ENCODE measurements around the gene MOV10.

MOV10 gene

DNA sequence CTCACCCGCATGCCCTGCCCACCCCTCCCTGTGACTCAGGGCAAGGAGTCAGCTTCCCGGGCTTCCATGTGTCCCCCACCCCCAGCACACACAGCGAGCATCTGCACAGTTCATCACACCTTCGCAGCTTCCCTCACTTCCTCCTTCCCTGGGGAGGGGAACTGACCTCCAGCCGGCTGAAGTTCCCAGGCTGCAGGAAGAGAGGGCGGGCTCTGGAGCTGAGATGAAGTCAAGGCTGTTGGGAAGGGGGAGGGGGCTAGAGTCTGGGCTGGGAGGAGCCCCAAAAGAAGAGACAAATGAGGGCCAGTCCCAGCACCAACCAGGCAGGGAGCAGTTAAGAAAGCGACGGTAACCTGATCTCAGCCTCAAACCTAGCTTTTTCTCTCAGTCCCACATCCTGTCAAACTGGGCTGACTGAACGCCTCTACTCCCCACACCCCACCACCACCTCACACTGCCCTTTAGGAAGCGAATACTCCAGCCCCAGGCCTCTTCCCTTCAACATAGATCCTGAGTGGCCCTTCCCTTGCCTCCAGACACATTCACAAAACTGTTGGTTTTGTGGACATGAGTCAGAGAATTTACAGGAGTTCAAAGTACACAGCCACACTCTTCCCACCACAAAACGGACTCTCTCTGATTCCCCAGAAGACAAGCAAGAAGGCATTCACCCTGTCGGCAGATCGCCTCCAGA is 30.6 kb downstream of the MOV10 start:
- no peaks in the 10 kb centered on the region for H3K9me3 ChIP-seq (ENCODE audit: control insufficient read depth, insufficient read depth, low read depth, low read length)
- peaks cover 17% of the 10 kb centered on the region for H3K4me1 ChIP-seq (ENCODE audit: control insufficient read depth, insufficient read depth, low read length)
- peak overlapping the region; percentile 79 for H3K27ac ChIP-seq (ENCODE audit: extremely low read depth, low read depth, low read length)
- CTCF ChIA-PET, result interaction anchor here (0.7 to 2.1 kb wide), 7 partner anchors 31 to 368 kb away, joined by 3 to 5 read pairs (median 5); partner anchors contain the start of genes LRIG2 and MOV10
- POLR2A ChIA-PET, result interaction anchor here (0.5 to 9.8 kb wide), 12 partner anchors 9 to 314 kb away, joined by 3 to 91 read pairs (median 4); partner anchors contain the start of genes CAPZA1, CTTNBP2NL, MOV10 and PPM1J
- H3K36me3 ChIP-seq (ENCODE audit: control insufficient read depth in 2 of 2, insufficient read depth in 1 of 2, low read length in 2 of 2), result peaks cover 0 to 39% of the 10 kb centered on the region in 2 experiments; a peak in 1 of 3 replicates
- H3K4me3 ChIP-seq (ENCODE audit: low read depth, low read length), result peak overlapping the region; percentile 80
- TF ChIP-seq, protein P1, sequence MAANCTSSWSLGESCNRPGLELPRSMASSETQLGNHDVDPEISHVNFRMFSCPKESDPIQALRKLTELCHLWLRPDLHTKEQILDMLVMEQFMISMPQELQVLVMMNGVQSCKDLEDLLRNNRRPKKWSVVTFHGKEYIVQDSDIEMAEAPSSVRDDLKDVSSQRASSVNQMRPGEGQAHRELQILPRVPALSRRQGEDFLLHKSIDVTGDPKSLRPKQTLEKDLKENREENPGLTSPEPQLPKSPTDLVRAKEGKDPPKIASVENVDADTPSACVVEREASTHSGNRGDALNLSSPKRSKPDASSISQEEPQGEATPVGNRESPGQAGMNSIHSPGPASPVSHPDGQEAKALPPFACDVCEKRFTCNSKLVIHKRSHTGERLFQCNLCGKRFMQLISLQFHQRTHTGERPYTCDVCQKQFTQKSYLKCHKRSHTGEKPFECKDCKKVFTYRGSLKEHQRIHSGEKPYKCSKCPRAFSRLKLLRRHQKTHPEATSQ (tag by site-specific recombination; IDR thresholded peaks at IDR 0.05), result no peak
- no peak for TF ChIP-seq ZNF843 (tag by site-specific recombination; IDR thresholded peaks at IDR 0.05)
- TF ChIP-seq OVOL3 (tag by site-specific recombination; IDR thresholded peaks at IDR 0.05), result no peak
- no peak for TF ChIP-seq YY1 (tag by site-specific recombination; IDR thresholded peaks at IDR 0.05)
- TF ChIP-seq ZBTB20 (tag by site-specific recombination; IDR thresholded peaks at IDR 0.05), result peak; percentile 78
- peak; percentile 69 for TF ChIP-seq ZBTB17 (tag by site-specific recombination; IDR thresholded peaks at IDR 0.05)
- peak; percentile 96 for TF ChIP-seq IKZF3 (tag by site-specific recombination; IDR thresholded peaks at IDR 0.05)
- no peak for TF ChIP-seq ZNF24 (tag by site-specific recombination; IDR thresholded peaks at IDR 0.05)
- TF ChIP-seq SETDB1 (IDR thresholded peaks at IDR 0.05; ENCODE audit: insufficient read length, low read length), result no peak
- TF ChIP-seq ZNF558 (tag by site-specific recombination; IDR thresholded peaks at IDR 0.05), result no peak
- TF ChIP-seq ZNF76 (tag by site-specific recombination; IDR thresholded peaks at IDR 0.05; ENCODE audit: borderline replicate concordance, low read depth), result peak; percentile 72; the same call in 1 of the 2 replicates
- no peak for TF ChIP-seq RBAK (tag by site-specific recombination; IDR thresholded peaks at IDR 0.05)
- TF ChIP-seq ZNF140 (tag by site-specific recombination; IDR thresholded peaks at IDR 0.05), result no peak
- TF ChIP-seq ZBTB1 (tag by site-specific recombination; IDR thresholded peaks at IDR 0.05), result no peak
- TF ChIP-seq FEZF1 (tag by site-specific recombination; IDR thresholded peaks at IDR 0.05), result no peak
- TF ChIP-seq, protein P2, sequence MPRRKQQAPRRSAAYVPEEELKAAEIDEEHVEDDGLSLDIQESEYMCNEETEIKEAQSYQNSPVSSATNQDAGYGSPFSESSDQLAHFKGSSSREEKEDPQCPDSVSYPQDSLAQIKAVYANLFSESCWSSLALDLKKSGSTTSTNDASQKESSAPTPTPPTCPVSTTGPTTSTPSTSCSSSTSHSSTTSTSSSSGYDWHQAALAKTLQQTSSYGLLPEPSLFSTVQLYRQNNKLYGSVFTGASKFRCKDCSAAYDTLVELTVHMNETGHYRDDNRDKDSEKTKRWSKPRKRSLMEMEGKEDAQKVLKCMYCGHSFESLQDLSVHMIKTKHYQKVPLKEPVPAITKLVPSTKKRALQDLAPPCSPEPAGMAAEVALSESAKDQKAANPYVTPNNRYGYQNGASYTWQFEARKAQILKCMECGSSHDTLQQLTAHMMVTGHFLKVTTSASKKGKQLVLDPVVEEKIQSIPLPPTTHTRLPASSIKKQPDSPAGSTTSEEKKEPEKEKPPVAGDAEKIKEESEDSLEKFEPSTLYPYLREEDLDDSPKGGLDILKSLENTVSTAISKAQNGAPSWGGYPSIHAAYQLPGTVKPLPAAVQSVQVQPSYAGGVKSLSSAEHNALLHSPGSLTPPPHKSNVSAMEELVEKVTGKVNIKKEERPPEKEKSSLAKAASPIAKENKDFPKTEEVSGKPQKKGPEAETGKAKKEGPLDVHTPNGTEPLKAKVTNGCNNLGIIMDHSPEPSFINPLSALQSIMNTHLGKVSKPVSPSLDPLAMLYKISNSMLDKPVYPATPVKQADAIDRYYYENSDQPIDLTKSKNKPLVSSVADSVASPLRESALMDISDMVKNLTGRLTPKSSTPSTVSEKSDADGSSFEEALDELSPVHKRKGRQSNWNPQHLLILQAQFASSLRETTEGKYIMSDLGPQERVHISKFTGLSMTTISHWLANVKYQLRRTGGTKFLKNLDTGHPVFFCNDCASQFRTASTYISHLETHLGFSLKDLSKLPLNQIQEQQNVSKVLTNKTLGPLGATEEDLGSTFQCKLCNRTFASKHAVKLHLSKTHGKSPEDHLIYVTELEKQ (tag by site-specific recombination; IDR thresholded peaks at IDR 0.05; ENCODE audit: borderline replicate concordance), result no peak
- TF ChIP-seq ZNF48 (tag by site-specific recombination; IDR thresholded peaks at IDR 0.05), result no peak
- TF ChIP-seq ZNF629 (tag by site-specific recombination; IDR thresholded peaks at IDR 0.05), result peak; percentile 65
- TF ChIP-seq ZNF423 (tag by site-specific recombination; IDR thresholded peaks at IDR 0.05), result no peak
- no peak for TF ChIP-seq ZNF174 (tag by site-specific recombination; IDR thresholded peaks at IDR 0.05)
- TF ChIP-seq ZNF654 (tag by site-specific recombination; IDR thresholded peaks at IDR 0.05; ENCODE audit: low read depth), result no peak
- TF ChIP-seq ZNF211 (tag by site-specific recombination; IDR thresholded peaks at IDR 0.05; ENCODE audit: low read depth), result no peak
- TF ChIP-seq ZNF548 (tag by site-specific recombination; IDR thresholded peaks at IDR 0.05), result no peak
- no peak for TF ChIP-seq ZNF792 (tag by site-specific recombination; IDR thresholded peaks at IDR 0.05)
- TF ChIP-seq KLF16 (tag by site-specific recombination; IDR thresholded peaks at IDR 0.05), result no peak
- peak; percentile 55 for TF ChIP-seq PRDM10 (tag by site-specific recombination; IDR thresholded peaks at IDR 0.05)
- TF ChIP-seq ZNF2 (tag by site-specific recombination; IDR thresholded peaks at IDR 0.05), result no peak
- TF ChIP-seq ZFP3 (tag by site-specific recombination; IDR thresholded peaks at IDR 0.05; ENCODE audit: low read depth), result no peak
- no peak; the same call in 1 of the 2 replicates for TF ChIP-seq ZNF10 (tag by site-specific recombination; IDR thresholded peaks at IDR 0.05)
- TF ChIP-seq ZNF23 (tag by site-specific recombination; IDR thresholded peaks at IDR 0.05; ENCODE audit: borderline replicate concordance), result no peak
